Endodermal cell (in vitro differentiated cells): ENCODE results near the gene MTHFD2. TPM values are rescaled to one million over a fixed set of nuclear protein-coding genes. Genes with fewer than 3 reads are reported as not detected.

Source experiments
- DNase-seq: peaks from one replicate; pipeline ENCODE4 v3.0.0-alpha.2; 2017
- H3K27ac ChIP-seq: 2 replicates; pipeline ENCODE4 v1.5.1; 2013; ENCODE audit warnings: mild to moderate bottlenecking, low read depth, low read length, moderate library complexity
- H3K27me3 ChIP-seq: 2 replicates; pipeline ENCODE4 v1.6.1; 2013; ENCODE audit warnings: mild to moderate bottlenecking, low read length, moderate library complexity; ENCODE audit not compliant: insufficient read depth, control insufficient read depth, poor library complexity, severe bottlenecking
- H3K36me3 ChIP-seq: 2 replicates; pipeline ENCODE4 v1.7.0; 2013; ENCODE audit warnings: mild to moderate bottlenecking, low read length, moderate library complexity; ENCODE audit not compliant: control insufficient read depth, insufficient read depth
- H3K4me1 ChIP-seq: one replicate; pipeline ENCODE4 v1.7.0; 2013; ENCODE audit warnings: low read length; ENCODE audit not compliant: control insufficient read depth, insufficient read depth
- H3K4me3 ChIP-seq: 2 replicates; pipeline ENCODE4 v1.5.1; 2013; ENCODE audit warnings: mild to moderate bottlenecking, low read length, moderate library complexity
- H3K9ac ChIP-seq: 2 replicates; pipeline ENCODE4 v1.6.1; 2013; ENCODE audit warnings: mild to moderate bottlenecking, low read length, moderate library complexity; ENCODE audit not compliant: poor library complexity, severe bottlenecking; ENCODE audit errors: extremely low read depth
- H3K9me3 ChIP-seq: 2 replicates; pipeline ENCODE4 v1.6.1; 2013; ENCODE audit warnings: mild to moderate bottlenecking, low read length, moderate library complexity; ENCODE audit not compliant: control insufficient read depth
- H3K27ac Mint-ChIP-seq: 2 replicates; pipeline ENCODE4 v1.8.0; 2020; ENCODE audit warnings: mixed read lengths
- H3K27me3 Mint-ChIP-seq: 2 replicates; pipeline ENCODE4 v1.8.0; 2021; ENCODE audit warnings: mild to moderate bottlenecking, mixed read lengths; ENCODE audit not compliant: insufficient read depth
- H3K36me3 Mint-ChIP-seq: 2 replicates; pipeline ENCODE4 v1.8.0; 2020; ENCODE audit warnings: low read depth, mixed read lengths
- H3K4me1 Mint-ChIP-seq: 2 replicates; pipeline ENCODE4 v1.8.0; 2020; ENCODE audit warnings: mixed read lengths
- H3K4me3 Mint-ChIP-seq: 2 replicates; pipeline ENCODE4 v1.8.0; 2020; ENCODE audit warnings: mild to moderate bottlenecking, moderate library complexity, mixed read lengths
- H3K9me3 Mint-ChIP-seq: 2 replicates; pipeline ENCODE4 v1.8.0; 2020; ENCODE audit warnings: mild to moderate bottlenecking, mixed read lengths
- WGBS, 2 experiments: methylation state at CpG; one replicate each; pipeline versions ENCODE4 v1.1.5 to v1.1.7; 2013; ENCODE audit warnings: missing lambda C conversion rate in 2 of 2, mixed read lengths in 1 of 2; ENCODE audit not compliant: insufficient coverage in 1 of 2, insufficient read length in 1 of 2; 5-methylcytosine and 5-hydroxymethylcytosine counted together
- total RNA-seq, 2 donors: library from RNA; stranded (reverse); fragmentation: NEBNext Ultra II Directional in 1 of 2; extraction: Animal tissue kit (Norgen Biotek cat#: 25700) in 1 of 2; gene quantifications; 2 replicates in 1 of 2; 3 replicates in 1 of 2; pipeline ENCODE4 v1.2.1, GENCODE V29; 2021
- TF ChIP-seq, protein P1 (sequence below): fragments of 200-600 bp; sonication (generic); conservative IDR thresholded peaks from 2 replicates; pipeline ENCODE4 v1.5.0; 2021; ENCODE audit warnings: antibody characterized with exemption, mild to moderate bottlenecking

MTHFD2 gene
- total RNA-seq, 2 donors from 2014 or later: 77.4 to 84.5 TPM

DNA sequence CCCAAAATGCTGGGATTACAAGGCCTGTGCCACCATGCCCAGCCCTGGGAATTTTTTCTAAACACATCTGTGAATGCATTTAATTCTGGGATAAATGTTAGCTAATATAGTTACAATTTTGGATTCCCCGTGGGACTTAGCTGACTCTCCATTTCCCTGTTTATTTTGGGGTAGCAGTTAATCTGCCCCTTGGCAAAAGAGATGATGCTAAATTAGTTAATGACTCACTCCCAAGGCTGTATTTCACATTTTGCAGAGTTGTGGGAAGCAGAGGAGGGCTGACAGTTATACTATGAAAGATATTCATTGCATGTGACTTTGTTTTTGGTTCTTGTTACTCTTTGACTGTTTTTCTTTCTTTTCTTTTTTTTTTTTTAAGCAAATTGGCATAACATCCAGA, 3.2 kb downstream of the MTHFD2 start:
- peaks cover 18% of the 10 kb centered on the region for H3K36me3 Mint-ChIP-seq
- H3K4me1 Mint-ChIP-seq: peaks cover 28% of the 10 kb centered on the region

DNA sequence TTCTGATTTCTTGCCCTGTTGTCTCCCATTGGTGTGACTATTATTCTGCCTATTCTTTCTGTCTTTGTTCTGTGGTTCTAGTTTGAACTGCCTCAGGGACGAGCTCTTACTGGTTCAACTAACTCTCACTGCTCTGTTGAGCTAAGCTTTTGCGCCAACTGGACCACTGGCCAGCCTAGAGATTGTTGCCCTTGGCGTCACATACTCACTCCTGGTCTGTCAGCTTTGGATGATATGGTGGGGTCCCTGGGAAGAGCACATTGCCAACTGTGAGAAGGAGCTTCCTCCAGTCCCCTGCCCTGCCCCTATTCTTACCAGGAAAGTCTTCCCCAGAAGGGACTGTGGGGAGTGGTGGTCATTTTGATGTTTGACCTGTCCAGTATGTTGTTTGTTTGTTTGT, 6.0 kb downstream of the MTHFD2 start:
- H3K27ac Mint-ChIP-seq: no peak overlapping the region
- TF ChIP-seq, protein P1, sequence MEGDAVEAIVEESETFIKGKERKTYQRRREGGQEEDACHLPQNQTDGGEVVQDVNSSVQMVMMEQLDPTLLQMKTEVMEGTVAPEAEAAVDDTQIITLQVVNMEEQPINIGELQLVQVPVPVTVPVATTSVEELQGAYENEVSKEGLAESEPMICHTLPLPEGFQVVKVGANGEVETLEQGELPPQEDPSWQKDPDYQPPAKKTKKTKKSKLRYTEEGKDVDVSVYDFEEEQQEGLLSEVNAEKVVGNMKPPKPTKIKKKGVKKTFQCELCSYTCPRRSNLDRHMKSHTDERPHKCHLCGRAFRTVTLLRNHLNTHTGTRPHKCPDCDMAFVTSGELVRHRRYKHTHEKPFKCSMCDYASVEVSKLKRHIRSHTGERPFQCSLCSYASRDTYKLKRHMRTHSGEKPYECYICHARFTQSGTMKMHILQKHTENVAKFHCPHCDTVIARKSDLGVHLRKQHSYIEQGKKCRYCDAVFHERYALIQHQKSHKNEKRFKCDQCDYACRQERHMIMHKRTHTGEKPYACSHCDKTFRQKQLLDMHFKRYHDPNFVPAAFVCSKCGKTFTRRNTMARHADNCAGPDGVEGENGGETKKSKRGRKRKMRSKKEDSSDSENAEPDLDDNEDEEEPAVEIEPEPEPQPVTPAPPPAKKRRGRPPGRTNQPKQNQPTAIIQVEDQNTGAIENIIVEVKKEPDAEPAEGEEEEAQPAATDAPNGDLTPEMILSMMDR: no peak
- Histone ChIP-seq H3K36me3 (peaks cover 74% of the 10 kb centered on the region), H3K9me3 (no peaks in the 10 kb centered on the region), H3K9ac (no peak overlapping the region), H3K4me1 (no peaks in the 10 kb centered on the region), H3K4me3 (no peak overlapping the region), H3K27me3 (no peaks in the 10 kb centered on the region), H3K27ac (no peak overlapping the region)
- peak; percentile 48 for DNase-seq
- no peaks in the 10 kb centered on the region for H3K9me3 Mint-ChIP-seq
- no peak overlapping the region for H3K4me3 Mint-ChIP-seq
- H3K36me3 Mint-ChIP-seq: peaks cover 33% of the 10 kb centered on the region
- no peaks in the 10 kb centered on the region for H3K27me3 Mint-ChIP-seq
- WGBS, 2 experiments: 94 to 100% methylated on average over 2 to 3 of the region's 3 CpGs
- H3K4me1 Mint-ChIP-seq: peaks cover 26% of the 10 kb centered on the region

More for the DNA sequence above, 3.2 kb downstream of the MTHFD2 start:
- Mint-ChIP-seq H3K27ac (no peak overlapping the region), H3K9me3 (no peaks in the 10 kb centered on the region), H3K27me3 (peaks cover 11% of the 10 kb centered on the region), H3K4me3 (no peak overlapping the region)
- TF ChIP-seq, protein P1: no peak
- no peaks in the 10 kb centered on the region for H3K9me3 ChIP-seq
- H3K27me3 ChIP-seq: no peaks in the 10 kb centered on the region
- no peaks in the 10 kb centered on the region for H3K4me1 ChIP-seq
- H3K27ac ChIP-seq: no peak overlapping the region
- no peak overlapping the region for H3K9ac ChIP-seq
- no peak for DNase-seq
- 83 to 100% methylated on average over 1 of the region's 1 CpG for WGBS, 2 experiments
- H3K4me3 ChIP-seq: no peak overlapping the region
- peaks cover 49% of the 10 kb centered on the region for H3K36me3 ChIP-seq

DNA sequence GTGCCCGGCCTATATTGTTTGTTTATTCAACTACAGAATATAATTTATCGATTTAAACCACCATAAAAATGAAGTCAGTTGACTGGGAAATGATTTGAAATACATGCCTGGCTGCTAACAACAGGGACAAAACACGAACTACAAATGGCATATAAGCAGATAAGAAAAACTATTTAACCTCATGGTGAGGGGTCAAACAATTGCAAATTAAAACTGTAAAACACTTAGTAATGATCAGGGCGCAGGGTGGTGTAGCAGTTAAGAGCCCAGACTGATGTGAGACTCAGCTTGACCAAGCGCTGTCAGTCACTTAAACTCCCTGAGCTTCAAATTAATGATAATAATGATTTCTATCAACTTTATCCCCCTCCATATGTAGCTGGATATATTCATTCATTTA, 6.7 kb downstream of the MTHFD2 start:
- peaks cover 20% of the 10 kb centered on the region for H3K4me1 Mint-ChIP-seq
- H3K27ac Mint-ChIP-seq: peak overlapping the region; percentile 80
- 85 to 90% methylated on average over 3 to 5 of the region's 5 CpGs for WGBS, 2 experiments
- no peak overlapping the region for H3K4me3 Mint-ChIP-seq
- DNase-seq: peak; percentile 12
- no peak overlapping the region for H3K9ac ChIP-seq
- H3K9me3 ChIP-seq: no peaks in the 10 kb centered on the region
- H3K36me3 Mint-ChIP-seq: peaks cover 39% of the 10 kb centered on the region
- H3K27ac ChIP-seq: no peak overlapping the region
- H3K4me3 ChIP-seq: no peak overlapping the region
- H3K36me3 ChIP-seq: peaks cover 81% of the 10 kb centered on the region
- no peaks in the 10 kb centered on the region for H3K4me1 ChIP-seq
- H3K27me3 Mint-ChIP-seq: no peaks in the 10 kb centered on the region
- no peaks in the 10 kb centered on the region for H3K9me3 Mint-ChIP-seq
- H3K27me3 ChIP-seq: no peaks in the 10 kb centered on the region
- TF ChIP-seq, protein P1: no peak
